SU-DHL-6 (cell line): ENCODE results near the gene ANKRD28.

Experiments
- EZH2phosphoT487 ChIP-seq: fragments of 200-600 bp; sonication (generic), shearing (Covaris generic); conservative IDR thresholded peaks from 2 replicates; pipeline ENCODE4 v1.6.1; 2018; ENCODE audit warnings: mild to moderate bottlenecking, antibody characterized with exemption, low read length, moderate library complexity, mixed read lengths
- TF ChIP-seq, protein P1 (sequence below): fragments of 200-600 bp; sonication (generic); IDR thresholded peaks from one replicate; pipeline ENCODE4 v1.5.1; 2017; ENCODE audit warnings: antibody characterized with exemption, mild to moderate bottlenecking, low read length, moderate library complexity; ENCODE audit not compliant: insufficient read depth, poor library complexity, severe bottlenecking

DNA sequence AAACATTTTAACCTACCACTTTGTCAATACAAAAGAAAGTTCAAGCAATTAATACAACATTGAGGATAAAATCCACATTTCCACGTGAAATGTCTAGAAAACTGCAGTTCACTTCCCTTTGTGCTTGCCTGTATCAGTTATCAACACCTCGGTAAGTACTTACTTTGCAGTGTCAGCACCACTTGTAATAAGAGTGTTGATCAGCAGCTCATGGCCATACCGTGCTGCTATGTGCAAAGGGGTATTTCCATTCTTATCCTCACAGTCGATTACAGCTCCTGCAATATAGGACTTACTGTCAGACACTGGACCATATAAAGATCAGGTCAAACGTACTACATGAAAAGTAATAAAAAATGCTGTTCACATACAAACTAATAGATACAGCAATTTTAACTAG is 84.4 kb downstream of the ANKRD28 start:
- TF ChIP-seq, protein P1, sequence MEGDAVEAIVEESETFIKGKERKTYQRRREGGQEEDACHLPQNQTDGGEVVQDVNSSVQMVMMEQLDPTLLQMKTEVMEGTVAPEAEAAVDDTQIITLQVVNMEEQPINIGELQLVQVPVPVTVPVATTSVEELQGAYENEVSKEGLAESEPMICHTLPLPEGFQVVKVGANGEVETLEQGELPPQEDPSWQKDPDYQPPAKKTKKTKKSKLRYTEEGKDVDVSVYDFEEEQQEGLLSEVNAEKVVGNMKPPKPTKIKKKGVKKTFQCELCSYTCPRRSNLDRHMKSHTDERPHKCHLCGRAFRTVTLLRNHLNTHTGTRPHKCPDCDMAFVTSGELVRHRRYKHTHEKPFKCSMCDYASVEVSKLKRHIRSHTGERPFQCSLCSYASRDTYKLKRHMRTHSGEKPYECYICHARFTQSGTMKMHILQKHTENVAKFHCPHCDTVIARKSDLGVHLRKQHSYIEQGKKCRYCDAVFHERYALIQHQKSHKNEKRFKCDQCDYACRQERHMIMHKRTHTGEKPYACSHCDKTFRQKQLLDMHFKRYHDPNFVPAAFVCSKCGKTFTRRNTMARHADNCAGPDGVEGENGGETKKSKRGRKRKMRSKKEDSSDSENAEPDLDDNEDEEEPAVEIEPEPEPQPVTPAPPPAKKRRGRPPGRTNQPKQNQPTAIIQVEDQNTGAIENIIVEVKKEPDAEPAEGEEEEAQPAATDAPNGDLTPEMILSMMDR = no peak
- TF ChIP-seq EZH2phosphoT487 = no peak
